WERI-Rb-1 (cell line): ENCODE results near the gene FABP6.

Source experiments
- DNase-seq: peaks from one replicate; pipeline ENCODE4 v3.0.0-alpha.2; 2020
- H3K27ac ChIP-seq: fragments of 250-450 bp; sonication (Bioruptor Pico); 2 replicates; pipeline ENCODE4 v1.5.1; 2020; ENCODE audit warnings: mild to moderate bottlenecking, moderate library complexity
- H3K27me3 ChIP-seq: fragments of 250-450 bp; sonication (Bioruptor Pico); 2 replicates; pipeline ENCODE4 v1.5.1; 2021; ENCODE audit warnings: mild to moderate bottlenecking, low read depth, moderate library complexity; ENCODE audit not compliant: insufficient read depth, severe bottlenecking
- H3K36me3 ChIP-seq: fragments of 250-450 bp; sonication (Bioruptor Pico); 2 replicates; pipeline ENCODE4 v1.5.1; 2020; ENCODE audit warnings: mild to moderate bottlenecking, moderate library complexity
- H3K4me3 ChIP-seq: 2 replicates; pipeline ENCODE4 v1.5.1; 2011; ENCODE audit warnings: low read depth, mild to moderate bottlenecking, control low read depth, low read length
- H3K9me3 ChIP-seq: fragments of 250-450 bp; sonication (Bioruptor Pico); 2 replicates; pipeline ENCODE4 v1.5.1; 2021; ENCODE audit warnings: mild to moderate bottlenecking, moderate library complexity; ENCODE audit not compliant: severe bottlenecking
- TF ChIP-seq, protein P1 (sequence below): IDR thresholded peaks from 2 replicates; pipeline ENCODE4 v1.5.1; 2011; ENCODE audit warnings: low read depth, mild to moderate bottlenecking, control low read depth, inconsistent platforms, low read length

The FABP6 gene

GRCh38 chr5:160227012-160227411, 2.3 kb upstream of the FABP6 start:
- TF ChIP-seq, protein P1, sequence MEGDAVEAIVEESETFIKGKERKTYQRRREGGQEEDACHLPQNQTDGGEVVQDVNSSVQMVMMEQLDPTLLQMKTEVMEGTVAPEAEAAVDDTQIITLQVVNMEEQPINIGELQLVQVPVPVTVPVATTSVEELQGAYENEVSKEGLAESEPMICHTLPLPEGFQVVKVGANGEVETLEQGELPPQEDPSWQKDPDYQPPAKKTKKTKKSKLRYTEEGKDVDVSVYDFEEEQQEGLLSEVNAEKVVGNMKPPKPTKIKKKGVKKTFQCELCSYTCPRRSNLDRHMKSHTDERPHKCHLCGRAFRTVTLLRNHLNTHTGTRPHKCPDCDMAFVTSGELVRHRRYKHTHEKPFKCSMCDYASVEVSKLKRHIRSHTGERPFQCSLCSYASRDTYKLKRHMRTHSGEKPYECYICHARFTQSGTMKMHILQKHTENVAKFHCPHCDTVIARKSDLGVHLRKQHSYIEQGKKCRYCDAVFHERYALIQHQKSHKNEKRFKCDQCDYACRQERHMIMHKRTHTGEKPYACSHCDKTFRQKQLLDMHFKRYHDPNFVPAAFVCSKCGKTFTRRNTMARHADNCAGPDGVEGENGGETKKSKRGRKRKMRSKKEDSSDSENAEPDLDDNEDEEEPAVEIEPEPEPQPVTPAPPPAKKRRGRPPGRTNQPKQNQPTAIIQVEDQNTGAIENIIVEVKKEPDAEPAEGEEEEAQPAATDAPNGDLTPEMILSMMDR: no peak
- no peaks in the 10 kb centered on the region for H3K36me3 ChIP-seq
- H3K9me3 ChIP-seq: no peaks in the 10 kb centered on the region

DNA sequence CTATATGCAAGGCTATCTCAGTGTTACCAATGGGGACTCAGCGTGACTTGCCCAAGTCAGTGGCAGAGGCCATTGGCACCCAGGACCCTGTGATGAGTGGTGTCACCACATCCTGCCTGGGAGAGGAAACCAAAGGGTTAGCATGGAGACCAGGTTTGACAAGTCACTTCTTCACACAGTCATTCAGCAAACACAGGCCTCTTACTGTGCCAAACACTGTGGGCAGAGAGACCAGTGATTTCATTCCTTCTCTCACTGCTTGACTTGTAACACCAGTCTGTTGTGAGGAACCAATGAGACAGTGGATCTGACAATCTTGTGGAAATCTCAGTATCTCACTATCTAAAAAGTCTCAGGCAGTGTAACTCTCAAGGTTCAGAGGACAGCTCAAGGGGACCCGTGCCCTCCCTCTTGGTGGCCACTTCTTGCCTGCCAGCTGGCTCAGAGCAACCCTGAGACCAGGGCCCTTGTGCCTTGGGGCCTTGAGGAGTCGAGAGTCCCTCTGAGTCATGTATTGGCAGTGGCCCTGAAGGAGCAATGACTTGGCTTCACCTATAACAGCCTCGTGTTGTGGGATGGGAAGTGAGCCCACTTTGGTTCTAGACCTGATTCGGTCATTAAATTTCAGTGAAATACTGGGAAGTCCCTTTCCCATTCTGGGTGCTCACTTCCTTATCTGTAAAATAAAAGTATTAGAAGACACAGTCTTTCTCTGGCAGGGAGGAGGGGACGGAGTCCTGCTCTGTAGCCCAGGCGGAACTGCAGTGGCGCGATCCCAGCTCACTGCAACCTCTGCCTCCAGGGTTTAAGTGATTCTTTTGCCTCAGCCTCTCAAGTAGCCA, 1.6 kb downstream of the FABP6 start:
- Histone ChIP-seq H3K27ac (no peak overlapping the region), H3K27me3 (no peaks in the 10 kb centered on the region), H3K36me3 (no peaks in the 10 kb centered on the region), H3K9me3 (no peaks in the 10 kb centered on the region), H3K4me3 (no peak overlapping the region)
- DNase-seq: no peak
- TF ChIP-seq, protein P1: no peak

More at GRCh38 chr5:160227012-160227411, 2.3 kb upstream of the FABP6 start:
- no peak for DNase-seq
- H3K4me3 ChIP-seq: no peak overlapping the region
- no peak overlapping the region for H3K27ac ChIP-seq
- H3K27me3 ChIP-seq: no peaks in the 10 kb centered on the region

- TF ChIP-seq, protein P1: no peak
- DNase-seq: peak; percentile 25
Observed at GRCh38 chr5:160231783-160232342, 2.6 kb downstream of the FABP6 start.

DNA sequence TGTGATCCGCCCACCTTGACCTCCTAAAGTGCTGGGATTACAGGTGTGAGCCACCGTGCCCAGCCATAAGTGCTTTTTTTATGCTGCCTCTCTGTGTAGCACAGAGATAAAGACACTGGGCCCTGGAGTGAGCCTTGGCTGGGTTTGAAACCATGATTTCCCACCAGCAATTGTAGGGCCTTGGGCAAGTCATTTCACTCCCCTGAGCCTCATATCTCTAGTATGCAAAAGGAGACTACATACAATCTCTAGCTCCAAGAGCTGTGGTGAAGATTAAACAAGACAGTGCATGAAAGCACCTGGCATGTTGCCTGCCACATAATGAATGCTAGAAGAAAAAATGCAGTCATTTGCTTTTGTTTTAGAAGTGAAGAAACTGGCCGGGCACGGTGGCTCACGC, 3.9 kb downstream of the FABP6 start:
- Histone ChIP-seq H3K4me3 (no peak overlapping the region), H3K27me3 (no peaks in the 10 kb centered on the region), H3K27ac (no peak overlapping the region), H3K36me3 (no peaks in the 10 kb centered on the region), H3K9me3 (no peaks in the 10 kb centered on the region)
- TF ChIP-seq, protein P1: no peak
- DNase-seq: no peak

More at GRCh38 chr5:160231783-160232342, 2.6 kb downstream of the FABP6 start:
- H3K4me3 ChIP-seq: no peak overlapping the region
- no peaks in the 10 kb centered on the region for H3K36me3 ChIP-seq
- H3K27me3 ChIP-seq: no peaks in the 10 kb centered on the region
- H3K27ac ChIP-seq: peak overlapping the region; percentile 52
- H3K9me3 ChIP-seq: no peaks in the 10 kb centered on the region

- TF ChIP-seq, protein P1: no peak
- Histone ChIP-seq H3K9me3 (no peaks in the 10 kb centered on the region), H3K4me3 (no peak overlapping the region), H3K36me3 (no peaks in the 10 kb centered on the region), H3K27me3 (no peaks in the 10 kb centered on the region), H3K27ac (no peak overlapping the region)
- DNase-seq: no peak
Observed at GRCh38 chr5:160235731-160236130, 6.4 kb downstream of the FABP6 start.
